CD14-positive monocyte (primary cell): ENCODE data around the gene VASN. TPM values are rescaled to one million over a fixed set of nuclear protein-coding genes. Genes with fewer than 3 reads are reported as not detected.

Experiments used
- DNase-seq, 3 donors: peaks; one replicate each; pipeline ENCODE4 v3.0.0-alpha.2; 2011 to 2022
- H2AFZ ChIP-seq: 2 replicates; pipeline ENCODE4 v1.6.0; 2012; ENCODE audit warnings: mild to moderate bottlenecking, low read depth, low read length, inconsistent platforms; ENCODE audit not compliant: insufficient read depth, poor library complexity, severe bottlenecking
- H3K27ac ChIP-seq, 2 donors: 1 replicate in 1 of 2; 2 replicates in 1 of 2; pipeline ENCODE4 v1.5.1; 2012 to 2013; ENCODE audit warnings: low read length in 2 of 2, control low read depth in 1 of 2, inconsistent platforms in 1 of 2, low read depth in 1 of 2, mild to moderate bottlenecking in 1 of 2
- H3K27me3 ChIP-seq, 2 donors: one replicate each; pipeline versions ENCODE4 v1.6.0 to v1.6.1; 2011 to 2013; ENCODE audit warnings: low read length in 2 of 2; ENCODE audit not compliant: control insufficient read depth in 2 of 2, insufficient read depth in 2 of 2
- H3K36me3 ChIP-seq, 2 donors: replicated peaks in 1 of 2; 1 replicate in 1 of 2; 2 replicates in 1 of 2; pipeline versions ENCODE4 v1.5.1 to v1.6.1; 2012 to 2013; ENCODE audit warnings: low read length in 2 of 2, control low read depth in 1 of 2, inconsistent platforms in 1 of 2, mild to moderate bottlenecking in 1 of 2; ENCODE audit not compliant: insufficient read depth in 2 of 2, control insufficient read depth in 1 of 2
- H3K4me1 ChIP-seq, 2 donors: 1 replicate in 1 of 2; 2 replicates in 1 of 2; pipeline versions ENCODE4 v1.5.1 to v1.6.1; 2012 to 2013; ENCODE audit warnings: low read length in 2 of 2, control low read depth in 1 of 2, inconsistent platforms in 1 of 2, mild to moderate bottlenecking in 1 of 2, moderate library complexity in 1 of 2; ENCODE audit not compliant: insufficient read depth in 2 of 2, control insufficient read depth in 1 of 2
- H3K4me2 ChIP-seq: replicated peaks from 2 replicates; pipeline ENCODE3; 2012; ENCODE audit warnings: low read length, moderate library complexity, mild to moderate bottlenecking; ENCODE audit not compliant: poor library complexity, severe bottlenecking; ENCODE audit errors: extremely low read depth
- H3K4me3 ChIP-seq, 3 experiments: fragments of 200-600 bp in 1 of 3; sonication (generic) in 1 of 3; replicated peaks in 1 of 3; 1 replicate in 2 of 3; 2 replicates in 1 of 3; pipeline ENCODE4 v1.5.1; 2011 to 2013; ENCODE audit warnings: low read length in 3 of 3, mild to moderate bottlenecking in 3 of 3, control low read depth in 2 of 3, low read depth in 2 of 3, inconsistent platforms in 1 of 3, moderate library complexity in 1 of 3
- H3K79me2 ChIP-seq: 2 replicates; pipeline ENCODE4 v1.6.0; 2012; ENCODE audit warnings: mild to moderate bottlenecking, control low read depth, inconsistent platforms, low read length, moderate library complexity; ENCODE audit not compliant: insufficient read depth
- H3K9ac ChIP-seq: 2 replicates; pipeline ENCODE4 v1.6.0; 2017; ENCODE audit warnings: low read length, mild to moderate bottlenecking; ENCODE audit not compliant: insufficient read depth, poor library complexity, severe bottlenecking
- H3K9me3 ChIP-seq, 2 donors: replicated peaks in 1 of 2; 1 replicate in 1 of 2; 2 replicates in 1 of 2; pipeline versions ENCODE4 v1.5.1 to v1.6.1; 2012 to 2013; ENCODE audit warnings: low read length in 2 of 2, control low read depth in 1 of 2; ENCODE audit not compliant: control insufficient read depth in 1 of 2, insufficient read depth in 1 of 2
- H4K20me1 ChIP-seq: 2 replicates; pipeline ENCODE4 v1.6.0; 2012; ENCODE audit warnings: mild to moderate bottlenecking, low read length, control low read depth, moderate library complexity; ENCODE audit not compliant: insufficient read depth
- H3K27ac Mint-ChIP-seq, 7 donors: one replicate each; pipeline ENCODE4 v1.8.0; 2020; ENCODE audit warnings: mild to moderate bottlenecking in 7 of 7, mixed read lengths in 7 of 7, moderate library complexity in 6 of 7, inconsistent platforms in 2 of 7
- H3K27me3 Mint-ChIP-seq, 3 donors: one replicate each; pipeline ENCODE4 v1.8.0; 2021 to 2022; ENCODE audit warnings: low read depth in 3 of 3, mild to moderate bottlenecking in 3 of 3, mixed read lengths in 3 of 3, moderate library complexity in 3 of 3, inconsistent platforms in 1 of 3
- H3K36me3 Mint-ChIP-seq, 2 donors: one replicate each; pipeline ENCODE4 v1.8.0; 2020; ENCODE audit warnings: mixed read lengths in 2 of 2, inconsistent platforms in 1 of 2, mild to moderate bottlenecking in 1 of 2
- H3K4me1 Mint-ChIP-seq: one replicate; pipeline ENCODE4 v1.8.0; 2020; ENCODE audit warnings: mild to moderate bottlenecking, mixed read lengths
- H3K4me3 Mint-ChIP-seq, 2 donors: one replicate each; pipeline ENCODE4 v1.8.0; 2020; ENCODE audit warnings: mild to moderate bottlenecking in 2 of 2, mixed read lengths in 2 of 2, moderate library complexity in 1 of 2
- H3K9me3 Mint-ChIP-seq, 7 donors: one replicate each; pipeline ENCODE4 v1.8.0; 2020 to 2022; ENCODE audit warnings: mixed read lengths in 7 of 7, mild to moderate bottlenecking in 6 of 7, moderate library complexity in 6 of 7, inconsistent platforms in 2 of 7
- CTCF ChIP-seq: fragments of 200-600 bp; IDR thresholded peaks from one replicate; pipeline ENCODE4 v1.8.0; 2022; ENCODE audit warnings: antibody characterized with exemption, mild to moderate bottlenecking
- WGBS: methylation state at CpG from one replicate; pipeline ENCODE4 v1.1.5; 2013; ENCODE audit warnings: missing lambda C conversion rate; ENCODE audit not compliant: insufficient coverage; 5-methylcytosine and 5-hydroxymethylcytosine counted together
- intact Hi-C, 2 donors: fragments of 100-400 bp; cut with micrococcal nuclease; formaldehyde crosslinking; loops; one replicate each; pipeline versions ENCODE4 v1.15.0 to v1.15.1; 2023
- polyA plus RNA-seq, 3 donors: library from polyadenylated mRNA; depleted of rRNA in 1 of 3; unstranded in 2 of 3; stranded (reverse) in 1 of 3; fragments of 300-500 nt in 2 of 3; fragments of >200 nt in 1 of 3; fragmentation: Illumina TruSeq in 2 of 3; gene quantifications; 1 replicate in 2 of 3; 2 replicates in 1 of 3; pipeline ENCODE4 v1.2.3, GENCODE V29; 2012 to 2021

Gene VASN
- polyA plus RNA-seq, 3 donors, result 0.03 TPM; not detected in 2

GRCh38 chr16:4327386-4328045 lies 44.1 kb upstream of the VASN start:
- peak overlapping the region; percentile 46 for H3K9ac ChIP-seq
- Mint-ChIP-seq H3K4me3 (peak overlapping the region; percentile 31 to 71), H3K27me3 (peaks cover 11 to 30% (median 24%) of the 10 kb centered on the region in 3 donors), H3K36me3 (no peaks in the 10 kb centered on the region), H3K4me1 (peaks cover 13% of the 10 kb centered on the region), H3K27ac (no peak overlapping the region), H3K9me3 (peaks cover 0 to 6% (median 0%) of the 10 kb centered on the region in 7 donors)
- no peaks in the 10 kb centered on the region for H3K79me2 ChIP-seq
- H3K27me3 ChIP-seq, result peaks cover 0 to 15% of the 10 kb centered on the region in 2 donors
- H2AFZ ChIP-seq, result peak overlapping the region; percentile 83
- no peaks in the 10 kb centered on the region for H3K36me3 ChIP-seq
- WGBS, result 1% methylated on average over 31 of the region's 57 CpGs
- H3K27ac ChIP-seq, result no peak overlapping the region
- TF ChIP-seq CTCF, result no peak
- no peak for DNase-seq
- H3K4me1 ChIP-seq, result peaks cover 20 to 26% of the 10 kb centered on the region in 2 donors
- no peaks in the 10 kb centered on the region for H3K9me3 ChIP-seq
- H3K4me2 ChIP-seq, result peak overlapping the region; percentile 95
- intact Hi-C loops, result loop anchor here in 1 of 2 donors (5.0 kb wide), 1 partner anchor 40 kb away; no protein-coding TSS in a partner anchor
- H3K4me3 ChIP-seq, result peak overlapping the region; percentile 18 to 77 (median 23)
- no peaks in the 10 kb centered on the region for H4K20me1 ChIP-seq

- H3K27me3 ChIP-seq, result peaks cover 0 to 15% of the 10 kb centered on the region in 2 donors
- Mint-ChIP-seq H3K27me3 (peaks cover 13 to 34% (median 29%) of the 10 kb centered on the region in 3 donors), H3K36me3 (no peaks in the 10 kb centered on the region), H3K9me3 (peaks cover 0 to 6% (median 0%) of the 10 kb centered on the region in 7 donors), H3K27ac (peak overlapping the region in 1 of 7 donors; percentile 61), H3K4me1 (peaks cover 13% of the 10 kb centered on the region), H3K4me3 (peak overlapping the region; percentile 63 to 71)
- no peaks in the 10 kb centered on the region for H3K9me3 ChIP-seq
- peak; percentile 53 to 58 (median 56) for DNase-seq
- H3K27ac ChIP-seq, result no peak overlapping the region
- H3K4me2 ChIP-seq, result peak overlapping the region; percentile 95
- H4K20me1 ChIP-seq, result no peaks in the 10 kb centered on the region
- 4% methylated on average over 27 of the region's 30 CpGs for WGBS
- peak overlapping the region; percentile 83 for H2AFZ ChIP-seq
- no peaks in the 10 kb centered on the region for H3K79me2 ChIP-seq
- peaks cover 20 to 26% of the 10 kb centered on the region in 2 donors for H3K4me1 ChIP-seq
- H3K9ac ChIP-seq, result peak overlapping the region; percentile 46
- intact Hi-C loops, result loop anchor here in 1 of 2 donors (5.0 kb wide), 1 partner anchor 41 kb away; no protein-coding TSS in a partner anchor
- no peaks in the 10 kb centered on the region for H3K36me3 ChIP-seq
- H3K4me3 ChIP-seq, result peak overlapping the region; percentile 18 to 77 (median 23)
- TF ChIP-seq CTCF, result peak; percentile 49
Observed at GRCh38 chr16:4328046-4328781, 43.4 kb upstream of the VASN start.
